VCaP (cell line): Measurements from ENCODE around the gene KRTAP4-11.
"Not testable (repeated sequence)": the region's sequence is repeated elsewhere in the genome, so short reads cannot be mapped to it uniquely, and the experiment has no call there.

Source experiments
- H3K27ac ChIP-seq: fragments of 450-650 bp; 2 replicates; pipeline ENCODE4 v1.5.1; 2017
- CTCF ChIP-seq: fragments of 450-650 bp; conservative IDR thresholded peaks from 2 replicates; pipeline ENCODE4 v1.5.1; 2017; ENCODE audit warnings: mild to moderate bottlenecking, moderate library complexity

Gene KRTAP4-11

GRCh38 chr17:41098481-41098880 is 19.7 kb downstream of the KRTAP4-11 start:
- H3K27ac ChIP-seq: no peak overlapping the region
- no peak for TF ChIP-seq CTCF

GRCh38 chr17:41098042-41098441 is 20.1 kb downstream of the KRTAP4-11 start, which contains the start of gene KRTAP4-8:
TSS of gene KRTAP4-8 (minus strand) at chr17:41098142. CDS start at chr17:41098084, 58 bp downstream.
- no peak within 1 kb of the TSS for H3K27ac ChIP-seq
- TF ChIP-seq CTCF: no peak

GRCh38 chr17:41096055-41096454 is 22.1 kb downstream of the KRTAP4-11 start:
- TF ChIP-seq CTCF: no peak
- H3K27ac ChIP-seq: no peak overlapping the region

GRCh38 chr17:41088760-41089352 is 29.3 kb downstream of the KRTAP4-11 start:
- H3K27ac ChIP-seq: not testable (repeated sequence)

GRCh38 chr17:41084100-41084856 is 33.9 kb downstream of the KRTAP4-11 start, which contains the start of gene KRTAP4-7:
TSS of gene KRTAP4-7 (plus strand) at chr17:41084150. CDS start at chr17:41084207, 57 bp downstream.
- not testable (repeated sequence) for H3K27ac ChIP-seq

- not testable (repeated sequence) for H3K27ac ChIP-seq
Observed at GRCh38 chr17:41083427-41083826, 34.7 kb downstream of the KRTAP4-11 start.

GRCh38 chr17:41082626-41083025 is 35.5 kb downstream of the KRTAP4-11 start:
- no peak for TF ChIP-seq CTCF
- no peak overlapping the region for H3K27ac ChIP-seq

- no peak overlapping the region for H3K27ac ChIP-seq
- no peak for TF ChIP-seq CTCF
Observed at GRCh38 chr17:41076788-41077187, 41.4 kb downstream of the KRTAP4-11 start.

- no peak for TF ChIP-seq CTCF
- H3K27ac ChIP-seq: no peak overlapping the region
Observed at GRCh38 chr17:41073676-41074075, 44.5 kb downstream of the KRTAP4-11 start.
